NCI-H1930 (cell line): Measurements from ENCODE around the gene CYTH1.
"Not testable (repeated sequence)": the region's sequence is repeated elsewhere in the genome, so short reads cannot be mapped to it uniquely, and the experiment has no call there.

Experiments
- DNase-seq, 2 experiments: peaks; one replicate each; lab custom pipeline; 2025; lab: John Stamatoyannopoulos, UW

CYTH1 gene

GRCh38 chr17:78687125-78687524 is 94.9 kb downstream of the CYTH1 start:
- DNase-seq: no peak

- no peak for DNase-seq
Observed at GRCh38 chr17:78684026-78684425, 98.0 kb downstream of the CYTH1 start.

DNA sequence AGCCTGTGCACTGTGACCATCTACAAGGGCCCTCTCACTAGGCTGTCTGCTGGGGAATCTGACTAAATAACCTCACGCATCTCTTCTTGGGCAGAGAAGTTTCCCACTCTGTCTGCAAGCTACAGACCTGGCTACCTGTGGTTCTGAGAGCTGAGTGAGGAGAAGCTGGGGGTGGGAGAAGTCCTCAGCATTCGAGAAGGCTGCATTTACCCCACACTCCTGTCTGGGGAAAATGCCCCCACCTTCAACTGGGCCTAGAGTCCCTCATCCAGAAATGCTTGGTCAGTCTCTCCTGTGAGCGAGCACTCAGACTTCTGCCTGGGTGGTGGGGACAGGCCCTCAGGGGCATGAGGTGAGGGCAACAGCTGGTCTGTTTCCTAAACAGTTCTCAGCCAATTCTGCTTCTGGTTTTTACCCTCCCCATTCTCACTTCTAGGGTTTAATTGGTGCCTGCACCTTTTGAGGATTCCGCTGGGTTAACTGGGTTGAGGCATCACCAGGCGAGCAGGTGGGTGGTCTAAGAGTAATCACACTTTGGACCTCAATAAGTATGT is 98.6 kb downstream of the CYTH1 start:
- no peak for DNase-seq

DNA sequence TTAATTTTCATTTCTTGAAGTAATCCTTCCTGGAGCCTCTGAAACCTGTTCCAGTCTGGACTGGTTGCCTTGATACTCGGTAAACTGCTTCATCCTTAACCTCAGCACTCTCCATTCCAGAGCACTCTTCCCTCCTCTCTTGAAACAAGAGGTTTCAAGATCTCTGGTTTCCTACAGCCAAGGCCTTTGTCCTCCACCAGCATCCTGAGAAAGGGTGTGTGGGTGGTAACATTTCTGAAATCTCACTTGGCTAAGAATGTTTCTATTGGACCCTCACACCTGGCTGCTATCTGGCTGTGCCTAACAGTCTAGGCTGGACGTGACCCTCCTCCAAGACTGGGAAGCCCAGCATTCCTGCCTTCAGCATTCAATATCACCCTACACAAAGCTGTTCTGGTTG is 99.7 kb downstream of the CYTH1 start:
- no peak for DNase-seq

GRCh38 chr17:78680436-78680835 is 101.6 kb downstream of the CYTH1 start:
- no peak for DNase-seq

DNA sequence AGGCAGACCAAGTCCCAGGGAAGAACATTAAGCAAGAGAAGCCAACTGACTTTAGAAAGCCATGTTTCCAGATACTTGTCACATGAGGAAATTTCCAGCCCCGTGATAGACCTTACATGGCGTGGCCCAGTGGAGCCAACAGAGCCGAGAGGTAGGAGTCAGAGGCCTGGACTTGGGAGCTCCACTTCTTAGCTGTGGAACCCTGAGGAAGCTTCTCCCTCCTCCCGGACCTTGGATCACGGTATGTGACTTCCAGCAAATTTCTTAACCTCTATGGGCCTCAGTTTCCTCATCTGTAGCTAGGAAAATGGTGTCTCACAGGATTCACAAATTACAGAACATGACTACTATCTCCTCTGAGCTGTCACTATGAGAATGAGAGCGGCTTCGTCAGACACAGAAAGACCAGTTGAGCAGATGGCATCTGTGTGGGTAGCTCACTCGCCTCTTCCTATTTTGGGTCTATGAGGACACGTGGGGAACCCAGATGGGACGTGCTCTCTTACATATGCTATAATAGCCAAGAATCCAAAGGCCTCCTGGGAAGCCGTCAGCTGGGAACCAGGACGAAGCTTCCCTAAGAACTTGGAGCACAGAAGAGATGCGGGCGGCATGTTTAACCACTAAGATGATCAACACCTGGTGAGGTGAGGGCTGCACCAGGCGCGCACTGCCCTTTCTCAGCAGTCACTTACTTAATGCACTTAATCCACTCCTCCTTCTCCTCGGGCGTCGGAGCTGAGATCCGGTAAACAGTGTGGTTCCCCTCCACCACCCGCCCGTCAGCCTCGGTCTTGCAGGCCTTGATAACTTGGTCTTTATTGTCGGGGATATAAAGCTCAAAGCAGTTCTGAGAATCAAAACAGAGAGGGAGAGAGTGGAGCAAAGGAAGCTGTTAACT is 102.3 kb downstream of the CYTH1 start:
- no peak for DNase-seq

DNA sequence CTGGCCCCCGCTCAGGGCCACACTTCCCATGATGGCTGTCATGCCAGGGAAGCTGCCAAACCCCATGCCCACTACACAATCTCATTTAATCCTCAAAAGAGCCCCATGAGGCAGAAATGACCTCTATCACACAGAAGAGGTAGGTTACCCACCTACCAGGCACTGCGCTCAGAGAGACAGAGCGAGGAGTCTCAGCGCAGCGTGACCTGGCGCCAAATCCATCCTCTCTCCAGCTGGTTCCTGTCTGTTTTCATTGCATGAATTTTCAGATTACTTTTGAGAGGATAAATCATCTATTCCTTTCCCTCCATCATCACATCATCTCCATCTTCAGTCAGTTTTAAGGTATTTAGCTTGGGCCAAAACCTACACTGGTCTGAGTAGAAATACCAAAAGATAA is 103.4 kb downstream of the CYTH1 start:
- no peak for DNase-seq

DNA sequence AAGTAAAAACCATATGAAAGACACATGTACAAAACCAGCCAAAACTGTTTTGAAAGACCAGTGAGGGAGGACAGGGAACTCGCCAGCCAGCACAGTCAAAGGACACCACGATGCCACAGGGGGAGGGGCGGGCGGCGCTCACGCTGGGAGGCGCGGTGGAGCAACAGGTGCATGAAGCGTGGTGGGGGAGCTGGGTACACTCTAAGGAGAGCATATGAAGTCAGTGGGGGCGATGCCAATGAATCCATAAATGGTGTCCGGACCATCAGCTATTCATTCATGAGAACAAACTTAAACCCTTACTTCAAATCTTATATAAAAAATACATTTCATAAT is 103.9 kb downstream of the CYTH1 start:
- no peak for DNase-seq

DNA sequence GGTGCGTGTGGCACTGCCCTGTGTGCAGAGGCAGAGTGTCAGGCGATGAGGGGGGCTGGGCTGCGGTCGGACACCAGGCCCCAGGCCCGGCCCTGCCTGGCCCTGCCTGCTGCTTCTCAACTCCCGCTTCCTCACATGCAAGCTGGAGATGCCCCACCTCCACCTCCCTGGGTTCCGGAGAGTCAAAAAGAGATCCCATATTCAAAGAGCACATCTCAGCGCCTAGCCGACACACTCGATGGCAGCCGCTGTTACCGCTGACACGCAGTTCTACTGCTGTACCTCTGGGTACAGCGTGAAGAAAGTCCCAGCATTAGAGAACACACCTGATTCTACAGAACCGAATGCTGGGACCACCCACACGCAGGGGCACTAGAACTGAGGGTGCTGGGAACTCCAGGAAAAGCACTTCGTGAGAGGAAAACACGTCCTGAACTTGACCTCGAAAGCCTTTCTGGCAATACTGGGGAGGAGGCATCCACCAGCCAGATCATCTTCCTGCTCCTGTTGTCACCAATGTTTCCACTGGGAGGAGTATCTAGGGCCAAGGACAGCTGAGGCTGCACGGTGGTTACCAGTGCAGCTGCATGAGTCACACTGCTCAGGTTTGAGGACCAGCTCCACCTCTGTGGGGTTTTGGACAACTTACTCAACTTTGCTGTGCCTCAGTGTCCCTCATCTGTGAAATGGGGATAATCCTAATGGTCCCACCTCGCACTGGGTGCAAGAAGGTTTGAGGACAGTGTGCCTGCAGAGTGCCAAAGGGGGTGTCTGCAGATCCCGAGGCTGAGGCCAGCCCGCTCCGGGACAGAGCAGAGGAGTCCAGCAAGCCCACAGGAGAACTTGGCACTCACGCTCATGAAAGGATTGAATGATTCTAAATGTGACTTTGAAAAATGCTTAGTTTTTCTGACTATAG is 104.5 kb downstream of the CYTH1 start:
- DNase-seq: no peak

- no peak for DNase-seq
Observed at GRCh38 chr17:78676412-78677302, 105.4 kb downstream of the CYTH1 start.

- no peak for DNase-seq
Observed at GRCh38 chr17:78675836-78676235, 106.2 kb downstream of the CYTH1 start.

DNA sequence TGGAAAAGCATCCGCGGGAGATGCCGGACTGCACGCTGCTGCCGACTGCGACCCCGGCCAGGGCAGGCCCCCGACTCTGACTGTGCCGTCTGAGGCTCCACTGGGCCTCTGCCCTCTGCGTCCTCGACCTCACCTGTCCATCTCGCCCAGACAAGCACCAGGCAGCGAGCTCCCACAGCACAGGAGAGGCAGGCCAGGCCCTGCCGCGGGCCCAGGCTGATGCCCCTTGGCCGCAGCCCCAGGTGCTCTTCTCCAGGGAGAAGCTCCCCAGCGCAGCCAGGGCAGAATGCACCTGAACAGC is 106.8 kb downstream of the CYTH1 start:
- no peak for DNase-seq

- no peak for DNase-seq
Observed at GRCh38 chr17:78674595-78675315, 107.3 kb downstream of the CYTH1 start.

DNA sequence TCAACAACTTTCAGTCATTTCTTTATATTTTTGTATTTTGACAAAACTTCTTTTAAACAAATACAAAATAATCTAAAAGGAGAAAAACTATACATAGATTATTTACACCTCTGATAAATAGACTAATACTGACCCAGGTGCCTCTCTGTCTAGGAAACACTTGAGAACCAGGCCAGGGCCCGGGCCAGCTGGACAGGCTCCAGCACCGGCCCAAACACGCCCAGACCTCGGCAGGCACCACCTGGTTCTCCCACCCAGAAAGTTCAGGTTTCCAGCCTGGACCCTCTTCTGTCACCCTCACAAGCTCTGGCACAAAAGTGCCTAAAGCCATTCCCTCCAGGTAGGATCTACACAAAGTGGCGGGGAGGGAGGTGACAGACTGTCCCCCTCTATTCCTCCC is 107.9 kb downstream of the CYTH1 start:
- no peak for DNase-seq

- no peak for DNase-seq
Observed at GRCh38 chr17:78673395-78673794, 108.7 kb downstream of the CYTH1 start.

DNA sequence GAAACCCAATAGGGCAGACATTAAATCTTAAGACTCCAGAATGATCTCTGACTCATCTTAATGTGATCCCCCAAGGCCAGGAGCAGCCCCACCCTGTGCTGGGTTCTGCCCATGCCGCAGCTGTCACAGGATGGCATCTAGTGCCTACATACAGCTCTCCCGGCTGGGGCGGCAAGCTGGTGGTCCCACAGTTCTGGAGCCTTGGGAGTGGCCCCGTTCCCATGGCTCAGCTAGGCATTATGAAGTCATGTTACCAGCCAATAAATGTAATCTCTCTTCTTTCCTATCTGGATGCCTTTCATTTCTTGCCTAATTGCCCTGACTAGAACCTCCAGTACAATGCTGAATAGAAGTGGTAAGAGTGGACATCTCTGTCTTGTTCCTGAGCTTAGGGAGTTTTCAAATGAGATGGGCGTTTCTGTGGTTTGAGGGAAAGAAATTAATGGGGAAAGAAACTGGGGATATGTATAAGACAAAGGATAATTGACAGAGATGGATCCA is 109.2 kb downstream of the CYTH1 start:
- no peak for DNase-seq

DNA sequence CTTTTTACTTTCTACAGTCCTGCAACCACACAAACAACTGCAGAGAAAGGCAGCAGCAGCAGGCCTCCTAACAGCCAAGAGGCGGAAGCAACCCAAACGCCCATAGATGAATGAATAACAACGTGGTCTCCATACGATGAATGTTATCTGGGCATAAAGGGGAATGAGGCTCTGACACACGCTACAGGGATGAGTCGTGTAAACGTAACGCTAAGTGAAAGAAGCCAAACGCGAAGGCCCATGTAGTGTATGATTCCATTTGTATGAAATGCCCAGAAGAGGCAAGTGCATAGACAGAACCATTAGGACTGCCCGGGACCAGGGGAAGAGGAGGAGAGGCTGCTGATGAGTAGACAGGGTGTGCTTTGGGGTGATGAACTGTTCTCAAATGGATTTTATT is 110.1 kb downstream of the CYTH1 start:
- DNase-seq: no peak

DNA sequence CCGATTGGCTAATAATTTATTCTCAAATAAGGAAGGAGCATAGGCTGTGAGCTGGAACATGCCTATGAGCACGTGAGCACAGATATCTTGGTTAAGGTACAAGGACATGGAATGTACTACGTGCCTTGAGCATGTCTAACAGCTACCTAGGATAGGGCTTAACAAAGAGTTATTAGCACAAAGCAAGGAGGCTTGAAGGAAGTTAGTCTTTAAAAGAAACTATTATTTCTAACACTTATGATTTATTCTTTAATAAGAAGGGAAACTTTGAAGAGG is 110.4 kb downstream of the CYTH1 start:
- not testable (repeated sequence) for DNase-seq

- no peak for DNase-seq
Observed at GRCh38 chr17:78670850-78671725, 111.0 kb downstream of the CYTH1 start.

- DNase-seq: no peak
Observed at GRCh38 chr17:78669975-78670518, 112.0 kb downstream of the CYTH1 start.
